Stomach (tissue), 9 donors: Measurements from ENCODE around the gene TRIM29. TPM values are rescaled to one million over a fixed set of nuclear protein-coding genes. Genes with fewer than 3 reads are reported as not detected.

Experiments used
- DNase-seq, 2 donors: peaks; one replicate each; pipeline versions ENCODE4 v3.0.0 to v3.0.0-alpha.2; 2013 to 2019
- H3K27ac ChIP-seq, 5 donors: fragments of 200-600 bp in 4 of 5; sonication (generic) in 4 of 5; one replicate each; pipeline ENCODE4 v1.5.1; 2013 to 2019; ENCODE audit warnings: mild to moderate bottlenecking in 1 of 5, moderate library complexity in 1 of 5
- H3K27me3 ChIP-seq, 3 donors: fragments of 200-600 bp; sonication (generic); one replicate each; pipeline ENCODE4 v1.5.1; 2017 to 2019; ENCODE audit warnings: mixed run types in 1 of 3
- H3K36me3 ChIP-seq, 4 donors: fragments of 200-600 bp; sonication (generic); 1 replicate in 3 of 4; 2 replicates in 1 of 4; pipeline ENCODE4 v1.5.1; 2016 to 2019
- H3K4me1 ChIP-seq, 4 donors: fragments of 200-600 bp; sonication (generic); one replicate each; pipeline ENCODE4 v1.5.1; 2016 to 2019
- H3K4me3 ChIP-seq, 4 donors: fragments of 200-600 bp; sonication (generic) in 3 of 4; one replicate each; pipeline ENCODE4 v1.5.1; 2016 to 2019; ENCODE audit warnings: mild to moderate bottlenecking in 1 of 4
- H3K9me3 ChIP-seq, 4 donors: fragments of 200-600 bp; sonication (generic); one replicate each; pipeline ENCODE4 v1.5.1; 2016 to 2019
- EP300 ChIP-seq: sonication (generic); formaldehyde crosslinking; IDR thresholded peaks from one replicate; pipeline ENCODE4 v1.6.1; 2017; ENCODE audit warnings: antibody characterized with exemption
- POLR2A ChIP-seq, 4 donors: fragments of 450-650 bp; IDR thresholded peaks; one replicate each; pipeline ENCODE4 v1.6.1; 2016; ENCODE audit warnings: antibody characterized with exemption in 4 of 4, control low read depth in 2 of 4, mild to moderate bottlenecking in 1 of 4, moderate library complexity in 1 of 4
- POLR2AphosphoS5 ChIP-seq, 3 donors: sonication (generic); formaldehyde crosslinking; IDR thresholded peaks; one replicate each; pipeline ENCODE4 v1.6.1; 2016; ENCODE audit warnings: antibody characterized with exemption in 3 of 3
- WGBS, 5 donors: extraction: QIAGEN DNeasy Blood & Tissue Kit in 3 of 5; methylation state at CpG; one replicate each; pipeline versions ENCODE4 v1.1.5 to v1.1.7; 2013 to 2018; 5-methylcytosine and 5-hydroxymethylcytosine counted together
- intact Hi-C: fragments of 100-400 bp; cut with DNase I; formaldehyde crosslinking; loops from one replicate; pipeline ENCODE4 v1.15.1; 2023; ENCODE audit warnings: low total_unique reads
- polyA plus RNA-seq, 3 donors: library from polyadenylated mRNA; stranded (reverse); fragments of 200-250 nt; gene quantifications; one replicate each; pipeline ENCODE4 v1.2.3, GENCODE V29; 2013
- total RNA-seq, 5 donors: library from RNA; depleted of rRNA; stranded (reverse); fragments of >200 nt; gene quantifications; one replicate each; pipeline versions ENCODE4 v1.1.0 to v1.2.3, GENCODE V29; 2014 to 2016
- TF ChIP-seq, protein P1 (sequence below), 7 experiments: fragments of 450-650 bp in 4 of 7; fragments of 200-600 bp in 3 of 7; sonication (generic) in 3 of 7; IDR thresholded peaks; one replicate each; pipeline ENCODE4 v1.5.1; 2016 to 2019; ENCODE audit warnings: antibody characterized with exemption in 7 of 7, control low read depth in 2 of 7, mild to moderate bottlenecking in 1 of 7
- donor health status: healthy with polysubstance abuse.
- donor health status: Bipolar disorder and iron deficiency.
- donor health status: healthy.

The TRIM29 gene
- total and polyA plus RNA-seq, 8 donors, result 1.4 to 287 (median 2.2) TPM; not detected in 2

DNA sequence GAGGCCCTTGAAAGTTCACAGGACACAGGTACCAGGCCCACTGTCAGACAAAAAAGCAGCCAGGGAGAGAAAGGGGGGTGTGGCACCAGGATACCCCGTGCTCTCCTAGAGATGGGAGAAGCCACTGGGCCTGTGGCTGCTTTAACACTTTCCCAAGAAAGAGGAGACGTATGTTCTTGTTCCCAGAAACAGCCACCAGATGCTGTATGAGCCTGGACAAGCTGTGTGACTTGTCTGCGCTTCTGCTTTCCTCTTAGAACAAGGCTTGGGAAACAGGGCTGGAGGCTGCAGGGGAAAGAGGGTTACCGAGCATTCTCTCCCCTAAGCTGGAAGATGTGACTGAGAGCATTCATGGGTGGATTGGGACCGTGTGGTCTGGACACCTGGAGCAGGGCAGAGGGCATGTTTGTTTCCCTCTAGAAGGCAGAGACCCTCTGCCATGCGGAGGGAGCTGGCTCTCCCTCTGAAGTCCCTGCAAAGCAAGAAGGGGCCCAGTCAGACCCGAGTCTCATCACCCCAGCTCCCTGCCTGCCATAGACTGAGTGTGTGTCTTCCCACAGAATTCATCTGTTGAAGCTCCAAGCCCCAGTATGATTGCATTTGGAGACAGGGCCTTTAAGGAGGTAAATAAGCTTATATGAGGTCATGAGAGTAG lies 74.1 kb downstream of the TRIM29 start:
- TF ChIP-seq EP300 (no peak), POLR2AphosphoS5 (IDR thresholded peaks at IDR 0.05) (no peak), POLR2A (IDR thresholded peaks at IDR 0.05) (no peak)
- TF ChIP-seq, protein P1, sequence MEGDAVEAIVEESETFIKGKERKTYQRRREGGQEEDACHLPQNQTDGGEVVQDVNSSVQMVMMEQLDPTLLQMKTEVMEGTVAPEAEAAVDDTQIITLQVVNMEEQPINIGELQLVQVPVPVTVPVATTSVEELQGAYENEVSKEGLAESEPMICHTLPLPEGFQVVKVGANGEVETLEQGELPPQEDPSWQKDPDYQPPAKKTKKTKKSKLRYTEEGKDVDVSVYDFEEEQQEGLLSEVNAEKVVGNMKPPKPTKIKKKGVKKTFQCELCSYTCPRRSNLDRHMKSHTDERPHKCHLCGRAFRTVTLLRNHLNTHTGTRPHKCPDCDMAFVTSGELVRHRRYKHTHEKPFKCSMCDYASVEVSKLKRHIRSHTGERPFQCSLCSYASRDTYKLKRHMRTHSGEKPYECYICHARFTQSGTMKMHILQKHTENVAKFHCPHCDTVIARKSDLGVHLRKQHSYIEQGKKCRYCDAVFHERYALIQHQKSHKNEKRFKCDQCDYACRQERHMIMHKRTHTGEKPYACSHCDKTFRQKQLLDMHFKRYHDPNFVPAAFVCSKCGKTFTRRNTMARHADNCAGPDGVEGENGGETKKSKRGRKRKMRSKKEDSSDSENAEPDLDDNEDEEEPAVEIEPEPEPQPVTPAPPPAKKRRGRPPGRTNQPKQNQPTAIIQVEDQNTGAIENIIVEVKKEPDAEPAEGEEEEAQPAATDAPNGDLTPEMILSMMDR (IDR thresholded peaks at IDR 0.05), result no peak

DNA sequence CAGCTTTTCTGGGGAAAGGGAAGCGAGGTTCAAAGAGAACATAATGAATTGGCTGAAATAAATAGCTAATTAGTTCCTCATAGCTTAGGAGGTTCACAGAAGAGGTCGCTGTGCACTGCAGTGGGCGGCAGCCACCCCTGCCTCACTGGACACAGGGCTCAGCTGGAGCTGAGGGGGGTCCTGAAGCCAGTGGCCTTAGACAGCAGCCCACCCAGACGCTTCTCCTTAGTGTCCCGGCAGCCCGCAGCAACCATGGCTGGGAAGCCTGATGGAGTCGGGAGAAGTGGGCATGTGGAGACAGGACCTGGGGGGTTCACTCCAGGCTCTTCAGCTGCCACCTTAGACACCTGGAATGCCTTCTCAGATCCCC lies 75.4 kb downstream of the TRIM29 start:
- Histone ChIP-seq H3K36me3 (no peaks in the 10 kb centered on the region), H3K27ac (no peak overlapping the region), H3K4me3 (no peak overlapping the region), H3K4me1 (peaks cover 0 to 9% (median 2%) of the 10 kb centered on the region in 4 donors), H3K9me3 (no peaks in the 10 kb centered on the region), H3K27me3 (peaks cover 0 to 44% (median 5%) of the 10 kb centered on the region in 3 donors)
- DNase-seq, result no peak
- 59 to 73% (median 68%) methylated on average over 5 to 7 of the region's 7 CpGs for WGBS, 5 donors
- TF ChIP-seq POLR2AphosphoS5 (IDR thresholded peaks at IDR 0.05) (no peak), EP300 (no peak), POLR2A (IDR thresholded peaks at IDR 0.05) (no peak)
- TF ChIP-seq, protein P1 (IDR thresholded peaks at IDR 0.05), result no peak
- intact Hi-C loops, result no loop called here

More for the DNA sequence above, 74.1 kb downstream of the TRIM29 start:
- H3K27ac ChIP-seq, result no peak overlapping the region
- DNase-seq, result no peak
- no peaks in the 10 kb centered on the region for H3K9me3 ChIP-seq
- 65 to 84% (median 78%) methylated on average over 6 to 7 of the region's 7 CpGs for WGBS, 5 donors
- intact Hi-C loops, result no loop called here
- peaks cover 0 to 9% (median 2%) of the 10 kb centered on the region in 4 donors for H3K4me1 ChIP-seq
- H3K4me3 ChIP-seq, result no peak overlapping the region
- H3K27me3 ChIP-seq, result peaks cover 0 to 40% (median 5%) of the 10 kb centered on the region in 3 donors
- no peaks in the 10 kb centered on the region for H3K36me3 ChIP-seq

GRCh38 chr11:120061761-120062560 lies 76.0 kb downstream of the TRIM29 start:
- Histone ChIP-seq H3K4me3 (no peak overlapping the region), H3K4me1 (peaks cover 0 to 9% (median 2%) of the 10 kb centered on the region in 4 donors), H3K36me3 (no peaks in the 10 kb centered on the region), H3K27me3 (peaks cover 0 to 40% (median 5%) of the 10 kb centered on the region in 3 donors), H3K27ac (no peak overlapping the region), H3K9me3 (no peaks in the 10 kb centered on the region)
- WGBS, 5 donors, result 40 to 53% (median 50%) methylated on average over 28 of the region's 28 CpGs
- intact Hi-C loops, result no loop called here
- DNase-seq, result peak in 1 of 2 donors; percentile 82
- TF ChIP-seq POLR2AphosphoS5 (IDR thresholded peaks at IDR 0.05), result no peak
- no peak for TF ChIP-seq EP300
- TF ChIP-seq POLR2A (IDR thresholded peaks at IDR 0.05), result no peak
- TF ChIP-seq, protein P1 (IDR thresholded peaks at IDR 0.05), result no peak

Other genes starting within 250 kb of the TRIM29 start
- gene OAF, start 72.9 kb upstream of the TRIM29 start, total RNA-seq, result 100 to 1,000 TPM in 2 of 5 donors, 10 to 100 TPM in 3; 23.3 to 380 (median 37.2) TPM
- 10 to 100 TPM; 17.1 to 30.5 (median 30.2) TPM for gene OAF, start 72.9 kb upstream of the TRIM29 start, polyA plus RNA-seq
- gene POU2F3, start 102.0 kb upstream of the TRIM29 start, total RNA-seq, result 1 to 10 TPM in 2 of 5 donors, under 1 TPM in 1, not detected in 2; 0.18 to 1.9 (median 1.3) TPM
- 1 to 10 TPM in 2 of 3 donors, under 1 TPM in 1; 0.75 to 1.5 (median 1.3) TPM for gene POU2F3, start 102.0 kb upstream of the TRIM29 start, polyA plus RNA-seq
- 10 to 100 TPM in 1 of 5 donors, 1 to 10 TPM in 2, under 1 TPM in 1, not detected in 1; 0.58 to 81.2 (median 6.3) TPM for gene TLCD5, start 187.2 kb upstream of the TRIM29 start, total RNA-seq
- 1 to 10 TPM in 1 of 3 donors, under 1 TPM in 2; 0.76 to 1.8 (median 0.93) TPM for gene TLCD5, start 187.2 kb upstream of the TRIM29 start, polyA plus RNA-seq
- gene ARHGEF12, start 198.3 kb upstream of the TRIM29 start, total RNA-seq, result 100 to 1,000 TPM in 2 of 5 donors, 10 to 100 TPM in 3; 30.4 to 186 (median 97.7) TPM
- gene ARHGEF12, start 198.3 kb upstream of the TRIM29 start, polyA plus RNA-seq, result 10 to 100 TPM; 11.5 to 23.5 (median 21.2) TPM